SJSA1 (cell line): ENCODE results near the gene TNS1. TPM values are rescaled to one million over a fixed set of nuclear protein-coding genes. Genes with fewer than 3 reads are reported as not detected.

Experiments used
- DNase-seq, 2 experiments: peaks; one replicate each; pipeline ENCODE4 v3.0.0-alpha.2; 2015 to 2020; ENCODE audit warnings: low spot score in 2 of 2, low read depth in 1 of 2
- H3K27ac ChIP-seq: fragments of 250-450 bp; sonication (Bioruptor Pico); 2 replicates; pipeline ENCODE4 v1.5.1; 2020; ENCODE audit warnings: mild to moderate bottlenecking, moderate library complexity
- H3K27me3 ChIP-seq: fragments of 250-450 bp; sonication (Bioruptor Pico); replicated peaks from 2 replicates; pipeline ENCODE4 v1.5.1; 2020; ENCODE audit warnings: mild to moderate bottlenecking, moderate library complexity
- H3K36me3 ChIP-seq: fragments of 250-450 bp; sonication (Bioruptor Pico); 2 replicates; pipeline ENCODE4 v1.5.1; 2020; ENCODE audit warnings: mild to moderate bottlenecking
- H3K4me1 ChIP-seq: fragments of 250-450 bp; sonication (Bioruptor Pico); replicated peaks from 2 replicates; pipeline ENCODE4 v1.6.1; 2021; ENCODE audit warnings: mild to moderate bottlenecking
- H3K4me3 ChIP-seq: fragments of 250-450 bp; sonication (Bioruptor Pico); 2 replicates; pipeline ENCODE4 v1.5.1; 2020; ENCODE audit warnings: mild to moderate bottlenecking
- H3K9me3 ChIP-seq: fragments of 250-450 bp; sonication (Bioruptor Pico); replicated peaks from 2 replicates; pipeline ENCODE4 v1.5.1; 2020; ENCODE audit warnings: mild to moderate bottlenecking
- total RNA-seq: library from RNA; depleted of rRNA; stranded (reverse); fragments of >200 nt; shearing (Covaris generic); gene quantifications from 2 replicates; pipeline ENCODE4 v1.2.3, GENCODE V29; 2014

Gene TNS1
- total RNA-seq, 1 experiment from 2014 or later: 9.8 TPM

GRCh38 chr2:217944923-217945322, 57.9 kb downstream of the TNS1 start:
- no peaks in the 10 kb centered on the region for H3K27me3 ChIP-seq
- no peaks in the 10 kb centered on the region for H3K36me3 ChIP-seq
- H3K4me3 ChIP-seq: no peak overlapping the region
- no peak overlapping the region for H3K27ac ChIP-seq
- DNase-seq: no peak
- no peaks in the 10 kb centered on the region for H3K9me3 ChIP-seq
- peaks cover 14% of the 10 kb centered on the region for H3K4me1 ChIP-seq

GRCh38 chr2:217944366-217944765, 58.4 kb downstream of the TNS1 start:
- Histone ChIP-seq H3K27ac (no peak overlapping the region), H3K9me3 (no peaks in the 10 kb centered on the region), H3K4me1 (peaks cover 14% of the 10 kb centered on the region), H3K36me3 (no peaks in the 10 kb centered on the region), H3K4me3 (no peak overlapping the region), H3K27me3 (no peaks in the 10 kb centered on the region)
- DNase-seq: no peak

- no peaks in the 10 kb centered on the region for H3K27me3 ChIP-seq
- H3K27ac ChIP-seq: no peak overlapping the region
- no peaks in the 10 kb centered on the region for H3K36me3 ChIP-seq
- no peaks in the 10 kb centered on the region for H3K9me3 ChIP-seq
- peak; percentile 59 to 74 for DNase-seq
- H3K4me1 ChIP-seq: peaks cover 14% of the 10 kb centered on the region
- peak overlapping the region; percentile 35 for H3K4me3 ChIP-seq
Observed at GRCh38 chr2:217943446-217944321, 59.1 kb downstream of the TNS1 start.

- H3K27ac ChIP-seq: no peak overlapping the region
- H3K4me1 ChIP-seq: peaks cover 20% of the 10 kb centered on the region
Observed at GRCh38 chr2:217942731-217943335, 60.0 kb downstream of the TNS1 start.

GRCh38 chr2:217941886-217942728, 60.7 kb downstream of the TNS1 start:
- peaks cover 27% of the 10 kb centered on the region for H3K4me1 ChIP-seq
- H3K27me3 ChIP-seq: no peaks in the 10 kb centered on the region
- H3K27ac ChIP-seq: no peak overlapping the region
- no peaks in the 10 kb centered on the region for H3K9me3 ChIP-seq
- H3K36me3 ChIP-seq: no peaks in the 10 kb centered on the region
- H3K4me3 ChIP-seq: no peak overlapping the region
- no peak for DNase-seq

More at GRCh38 chr2:217942731-217943335, 60.0 kb downstream of the TNS1 start:
- Histone ChIP-seq H3K9me3 (no peaks in the 10 kb centered on the region), H3K4me3 (peak overlapping the region; percentile 35), H3K36me3 (no peaks in the 10 kb centered on the region), H3K27me3 (no peaks in the 10 kb centered on the region)
- no peak for DNase-seq

GRCh38 chr2:217941339-217941738, 61.5 kb downstream of the TNS1 start:
- no peaks in the 10 kb centered on the region for H3K36me3 ChIP-seq
- no peak overlapping the region for H3K4me3 ChIP-seq
- H3K27ac ChIP-seq: no peak overlapping the region
- no peaks in the 10 kb centered on the region for H3K27me3 ChIP-seq
- no peak for DNase-seq
- peaks cover 35% of the 10 kb centered on the region for H3K4me1 ChIP-seq
- H3K9me3 ChIP-seq: no peaks in the 10 kb centered on the region

GRCh38 chr2:217940261-217941220, 62.3 kb downstream of the TNS1 start:
- no peaks in the 10 kb centered on the region for H3K36me3 ChIP-seq
- DNase-seq: no peak
- no peaks in the 10 kb centered on the region for H3K9me3 ChIP-seq
- H3K4me3 ChIP-seq: no peak overlapping the region
- H3K27me3 ChIP-seq: no peaks in the 10 kb centered on the region
- H3K4me1 ChIP-seq: peaks cover 43% of the 10 kb centered on the region
- no peak overlapping the region for H3K27ac ChIP-seq

- no peaks in the 10 kb centered on the region for H3K27me3 ChIP-seq
- no peak overlapping the region for H3K27ac ChIP-seq
- H3K4me3 ChIP-seq: no peak overlapping the region
- DNase-seq: no peak
- H3K4me1 ChIP-seq: peaks cover 51% of the 10 kb centered on the region
- H3K9me3 ChIP-seq: no peaks in the 10 kb centered on the region
- no peaks in the 10 kb centered on the region for H3K36me3 ChIP-seq
Observed at GRCh38 chr2:217939629-217940245, 63.1 kb downstream of the TNS1 start.

GRCh38 chr2:217939220-217939619, 63.6 kb downstream of the TNS1 start:
- Histone ChIP-seq H3K4me1 (peaks cover 56% of the 10 kb centered on the region), H3K27me3 (no peaks in the 10 kb centered on the region), H3K4me3 (no peak overlapping the region), H3K36me3 (no peaks in the 10 kb centered on the region), H3K9me3 (no peaks in the 10 kb centered on the region), H3K27ac (no peak overlapping the region)
- DNase-seq: no peak

- Histone ChIP-seq H3K4me1 (peaks cover 57% of the 10 kb centered on the region), H3K27ac (no peak overlapping the region), H3K27me3 (no peaks in the 10 kb centered on the region), H3K9me3 (no peaks in the 10 kb centered on the region), H3K36me3 (no peaks in the 10 kb centered on the region), H3K4me3 (no peak overlapping the region)
- DNase-seq: no peak
Observed at GRCh38 chr2:217938036-217938435, 64.8 kb downstream of the TNS1 start.

GRCh38 chr2:217937446-217937845, 65.3 kb downstream of the TNS1 start:
- no peaks in the 10 kb centered on the region for H3K9me3 ChIP-seq
- H3K36me3 ChIP-seq: no peaks in the 10 kb centered on the region
- peak overlapping the region; percentile 23; the same call in 1 of the 2 replicates for H3K27ac ChIP-seq
- no peak overlapping the region for H3K4me3 ChIP-seq
- H3K4me1 ChIP-seq: peaks cover 60% of the 10 kb centered on the region
- H3K27me3 ChIP-seq: no peaks in the 10 kb centered on the region
- no peak for DNase-seq

- Histone ChIP-seq H3K4me1 (peaks cover 60% of the 10 kb centered on the region), H3K27me3 (no peaks in the 10 kb centered on the region), H3K36me3 (no peaks in the 10 kb centered on the region), H3K4me3 (no peak overlapping the region), H3K9me3 (no peaks in the 10 kb centered on the region), H3K27ac (peak overlapping the region; percentile 23; the same call in 1 of the 2 replicates)
- no peak for DNase-seq
Observed at GRCh38 chr2:217936952-217937351, 65.8 kb downstream of the TNS1 start.
